Fibroblast of skin of left biceps (primary cell): Measurements from ENCODE around the gene CHD2.
"Not testable (repeated sequence)": the region's sequence is repeated elsewhere in the genome, so short reads cannot be mapped to it uniquely, and the experiment has no call there.

Source experiments
- DNase-seq, 2 experiments: peaks; one replicate each; pipeline ENCODE4 v3.0.0-alpha.2; 2013; ENCODE audit warnings: low read depth in 2 of 2

Gene CHD2

DNA sequence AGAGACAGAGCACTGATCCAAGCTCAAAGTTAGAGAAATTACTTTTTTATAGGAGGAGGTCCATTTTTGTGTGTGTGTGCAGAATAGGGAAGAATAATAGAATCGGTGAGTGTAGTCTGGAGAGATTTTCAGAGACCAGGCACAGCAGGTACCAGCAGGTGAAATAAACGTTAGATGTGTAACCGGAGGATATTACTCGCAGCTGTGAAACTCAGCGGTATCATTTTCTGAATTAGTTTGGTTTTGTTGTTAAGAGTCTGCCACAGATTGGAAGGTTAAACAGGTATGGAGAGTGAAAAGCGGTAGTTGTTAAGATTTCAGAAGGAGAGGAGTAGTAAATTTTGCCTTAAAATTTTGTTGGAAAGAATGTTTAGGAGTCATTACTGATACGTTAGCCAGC lies 119.0 kb downstream of the CHD2 start:
- no peak for DNase-seq

- no peak for DNase-seq
Observed at GRCh38 chr15:93019971-93020370, 119.8 kb downstream of the CHD2 start.

GRCh38 chr15:93020976-93021772 lies 121.0 kb downstream of the CHD2 start:
- no peak for DNase-seq

DNA sequence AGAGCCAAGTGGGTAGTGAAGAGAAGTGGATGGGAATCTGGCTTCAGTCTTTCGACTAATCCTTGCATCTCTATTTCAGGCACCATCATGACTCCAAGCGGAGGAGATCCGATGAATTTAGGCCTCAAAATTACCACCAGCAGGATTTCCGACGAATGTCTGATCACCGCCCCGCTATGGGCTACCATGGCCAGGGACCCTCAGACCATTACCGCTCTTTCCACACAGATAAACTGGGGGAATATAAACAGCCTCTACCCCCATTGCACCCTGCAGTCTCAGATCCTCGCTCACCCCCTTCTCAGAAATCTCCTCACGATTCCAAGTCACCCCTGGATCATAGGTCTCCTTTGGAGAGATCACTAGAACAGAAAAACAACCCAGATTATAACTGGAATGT lies 124.2 kb downstream of the CHD2 start:
- DNase-seq: no peak

GRCh38 chr15:93024716-93025624 lies 124.8 kb downstream of the CHD2 start:
- DNase-seq: no peak

GRCh38 chr15:93025625-93025982 lies 125.5 kb downstream of the CHD2 start:
- DNase-seq: no peak

DNA sequence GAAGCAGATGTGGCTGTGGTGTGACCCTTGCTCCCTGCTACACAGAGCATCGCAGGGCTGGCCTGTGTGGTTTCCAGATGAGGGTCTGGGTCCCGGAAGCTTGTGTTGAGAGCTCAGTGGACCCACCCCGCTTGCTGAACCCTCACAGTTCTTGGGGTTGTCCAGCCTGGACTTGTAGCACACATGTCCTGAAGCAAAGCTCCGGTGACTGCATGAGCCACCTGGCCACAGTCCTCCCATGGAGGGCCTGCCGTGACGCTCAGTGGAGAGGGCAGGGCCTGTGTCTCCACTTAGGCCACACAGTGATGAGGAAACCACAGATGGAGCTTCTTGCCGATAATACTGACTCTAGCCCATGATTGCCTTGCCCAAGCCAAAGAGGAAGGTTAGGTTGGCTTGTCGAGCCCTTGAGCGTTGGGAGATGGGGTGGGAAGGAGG lies 126.3 kb downstream of the CHD2 start:
- no peak for DNase-seq

DNA sequence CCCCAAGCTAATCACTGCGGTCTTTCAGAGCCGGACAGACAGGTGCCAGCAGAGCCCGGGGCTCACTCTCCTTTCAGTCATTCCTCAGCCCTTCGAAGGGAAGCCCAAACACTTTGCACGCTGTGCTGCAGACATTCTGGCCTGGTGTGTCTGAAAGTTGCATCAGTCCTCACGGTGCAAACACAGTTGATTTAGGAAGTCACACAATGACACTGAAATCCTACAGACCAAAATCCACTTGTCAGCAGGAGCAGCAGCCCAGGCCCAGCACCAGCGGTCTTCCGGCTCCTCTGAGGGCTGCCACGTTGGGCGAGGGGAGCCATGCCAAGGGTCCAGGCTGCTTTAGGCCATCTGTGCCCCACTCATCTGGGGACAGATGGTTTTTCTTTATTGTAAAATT lies 127.3 kb downstream of the CHD2 start:
- DNase-seq: no peak

DNA sequence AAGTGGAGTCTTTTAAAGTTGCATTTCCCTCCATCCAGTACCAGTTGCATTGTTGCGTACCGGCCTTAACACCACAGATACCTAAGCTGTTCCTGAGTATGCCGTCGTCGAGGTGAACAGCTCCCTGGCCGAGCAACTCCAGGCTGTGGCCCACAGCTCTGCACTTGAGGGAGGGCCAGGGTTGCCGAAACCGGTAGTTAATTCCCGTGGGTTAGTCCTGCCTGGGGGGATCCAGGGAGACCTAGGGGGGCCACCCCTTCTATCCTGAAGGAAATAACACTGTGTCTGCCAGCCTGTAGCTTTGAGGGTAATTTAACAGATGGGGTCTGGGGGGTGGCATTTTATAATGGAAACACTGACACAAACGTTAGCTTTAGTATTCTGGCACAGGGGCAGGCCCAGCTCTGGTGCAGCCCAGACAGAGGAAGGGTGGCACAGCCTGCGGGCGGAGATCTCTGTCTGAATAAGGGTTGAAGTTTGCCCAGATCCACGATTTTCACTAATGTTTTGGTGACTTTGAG lies 128.0 kb downstream of the CHD2 start:
- no peak for DNase-seq

DNA sequence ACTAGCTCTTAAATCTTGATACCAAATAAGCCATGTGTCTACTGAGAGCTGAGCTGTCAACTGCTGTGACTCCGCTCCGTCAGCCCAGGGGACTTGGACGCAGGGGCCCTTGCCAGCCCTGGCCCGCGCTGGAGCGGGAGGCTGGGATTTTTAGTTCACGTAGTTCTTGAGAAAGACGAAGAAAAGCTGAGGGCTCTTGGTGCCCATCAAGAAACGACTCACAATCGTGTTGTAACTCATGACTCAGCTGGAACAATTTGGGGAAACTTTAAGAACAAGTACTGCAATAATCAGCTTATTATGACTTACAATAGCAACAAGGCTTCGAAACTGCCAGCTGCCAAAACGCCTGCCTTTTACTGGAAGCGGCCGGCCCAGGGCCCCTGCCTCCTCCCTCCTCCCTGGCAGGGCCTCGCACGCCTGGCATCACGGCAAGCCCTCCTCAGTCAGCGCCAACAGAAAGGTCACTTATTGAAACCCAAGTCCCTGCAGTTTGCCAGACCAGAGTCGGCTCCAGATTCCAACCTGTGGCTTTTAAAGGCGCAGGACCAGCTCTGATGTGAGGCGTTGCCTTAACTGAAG lies 128.6 kb downstream of the CHD2 start:
- peak; percentile 36 to 43 for DNase-seq

- no peak for DNase-seq
Observed at GRCh38 chr15:93029214-93029835, 129.2 kb downstream of the CHD2 start.

- DNase-seq: no peak
Observed at GRCh38 chr15:93029836-93030429, 129.8 kb downstream of the CHD2 start.

DNA sequence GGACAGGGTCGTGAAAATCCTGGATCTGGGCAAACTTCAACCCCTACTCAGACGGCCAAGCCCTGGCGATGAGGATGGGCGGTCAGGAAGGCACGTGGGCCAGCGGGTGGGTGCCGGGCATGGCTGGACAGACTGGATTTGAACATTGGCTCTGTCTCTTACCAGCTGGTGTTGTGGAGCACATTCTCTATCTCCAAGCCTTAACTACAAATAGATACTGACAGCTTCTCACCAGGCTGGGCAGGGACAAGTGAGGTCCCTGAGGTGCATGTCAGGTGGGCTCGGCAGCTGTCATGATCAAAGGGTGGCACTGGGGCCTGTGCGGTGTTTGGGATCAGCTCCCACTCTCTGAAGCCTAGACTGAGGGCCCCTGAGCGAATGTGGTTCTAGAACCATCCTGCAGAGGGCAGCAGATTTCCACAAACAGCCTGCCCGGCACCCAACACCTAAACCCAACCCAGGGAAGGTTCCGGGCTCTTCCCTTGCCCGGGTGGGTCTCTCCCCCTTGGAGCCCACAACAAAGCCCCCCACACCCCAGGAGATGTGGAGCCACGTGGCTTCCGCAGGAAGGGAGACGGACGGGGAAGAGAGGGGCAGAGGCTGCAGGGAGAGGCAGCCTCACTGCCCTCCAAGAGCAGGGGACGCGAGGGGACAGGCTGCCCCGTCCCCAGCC lies 130.4 kb downstream of the CHD2 start:
- DNase-seq: peak in 1 of 2 experiments; percentile 14

DNA sequence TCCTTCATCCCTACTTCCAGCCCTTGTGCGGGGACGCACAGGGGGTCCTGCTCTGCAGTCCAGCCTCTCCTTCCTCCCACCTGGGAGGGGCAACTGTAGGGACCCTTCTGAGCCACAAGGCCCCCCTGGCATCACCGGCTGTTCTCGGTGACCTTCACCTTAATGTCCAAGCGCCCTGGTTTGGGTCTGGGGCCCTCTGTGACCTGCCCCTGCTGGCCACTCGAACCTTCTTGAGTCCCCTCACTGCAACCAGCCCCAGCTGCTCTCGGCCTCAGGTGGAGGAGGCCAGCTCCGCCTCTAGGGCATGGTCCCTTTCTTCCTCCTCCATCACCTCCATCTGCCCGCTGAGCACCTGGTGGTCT lies 131.0 kb downstream of the CHD2 start:
- no peak for DNase-seq

DNA sequence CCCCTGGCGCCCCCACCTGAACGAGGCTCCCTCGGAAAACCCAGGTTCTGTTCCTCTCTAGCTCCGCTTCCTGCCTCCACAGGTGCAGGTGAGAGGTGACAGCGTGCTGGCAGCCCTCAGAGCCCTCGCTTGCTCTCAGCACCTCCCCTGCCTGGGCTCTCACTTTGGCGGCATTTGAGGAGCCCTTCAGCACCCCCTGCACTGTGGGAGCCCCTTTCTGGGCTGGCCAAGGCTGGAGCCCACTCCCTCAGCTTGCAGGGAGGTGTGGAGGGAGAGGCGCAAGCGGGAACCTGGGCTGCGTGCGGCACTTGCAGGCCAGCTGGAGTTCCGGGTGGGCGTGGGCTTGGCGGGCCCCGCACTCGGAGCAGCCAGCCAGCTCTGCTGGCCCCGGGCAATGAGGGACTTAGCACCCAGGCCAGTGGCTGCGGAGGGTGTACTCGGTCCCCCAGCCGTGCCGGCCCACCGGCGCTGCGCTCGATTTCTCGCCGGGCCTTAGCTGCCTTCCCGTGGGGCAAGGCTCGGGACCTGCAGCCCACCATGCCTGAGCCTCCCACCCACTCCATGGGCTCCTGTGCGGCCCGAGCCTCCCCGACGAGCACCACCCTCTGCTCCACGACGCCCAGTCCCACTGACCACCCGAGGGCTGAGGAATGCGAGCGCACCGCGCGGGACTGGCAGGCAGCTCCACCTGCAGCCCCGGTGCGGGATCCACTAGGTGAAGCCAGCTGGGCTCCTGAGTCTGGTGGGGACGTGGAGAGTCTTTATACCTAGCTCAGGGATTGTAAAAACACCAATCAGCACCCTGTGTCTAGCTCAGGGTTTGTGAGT lies 131.6 kb downstream of the CHD2 start:
- not testable (repeated sequence) for DNase-seq

DNA sequence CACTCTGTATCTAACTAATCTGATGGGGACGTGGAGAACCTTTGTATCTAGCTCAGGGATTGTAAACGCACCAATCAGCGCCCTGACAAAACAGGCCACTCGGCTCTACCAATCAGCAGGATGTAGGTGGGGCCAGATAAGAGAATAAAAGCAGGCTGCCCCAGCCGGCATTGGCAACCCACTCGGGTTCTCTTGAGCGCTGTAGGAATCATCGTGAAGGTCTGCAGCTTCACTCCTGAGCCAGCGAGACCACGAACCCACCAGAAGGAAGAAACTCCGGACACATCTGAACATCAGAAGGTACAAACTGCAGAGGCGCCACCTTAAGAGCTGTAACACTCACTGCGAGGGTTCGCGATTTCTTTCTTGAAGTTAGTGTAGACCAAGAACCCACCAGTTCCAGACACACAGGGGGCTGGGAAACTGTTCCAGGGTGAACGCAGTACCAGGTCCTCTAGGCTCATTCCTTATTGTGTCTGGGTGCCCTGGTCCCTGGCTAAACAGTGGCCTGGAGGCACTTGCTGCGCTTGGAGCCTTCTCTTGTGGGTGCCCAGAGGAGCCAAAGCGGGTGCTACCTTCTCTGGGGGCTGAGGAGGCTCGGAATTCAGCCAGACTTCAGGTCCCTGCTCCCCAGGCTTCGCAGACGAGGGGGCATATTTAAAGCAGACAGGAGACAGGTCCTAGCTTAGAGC lies 132.5 kb downstream of the CHD2 start:
- DNase-seq: not testable (repeated sequence)

DNA sequence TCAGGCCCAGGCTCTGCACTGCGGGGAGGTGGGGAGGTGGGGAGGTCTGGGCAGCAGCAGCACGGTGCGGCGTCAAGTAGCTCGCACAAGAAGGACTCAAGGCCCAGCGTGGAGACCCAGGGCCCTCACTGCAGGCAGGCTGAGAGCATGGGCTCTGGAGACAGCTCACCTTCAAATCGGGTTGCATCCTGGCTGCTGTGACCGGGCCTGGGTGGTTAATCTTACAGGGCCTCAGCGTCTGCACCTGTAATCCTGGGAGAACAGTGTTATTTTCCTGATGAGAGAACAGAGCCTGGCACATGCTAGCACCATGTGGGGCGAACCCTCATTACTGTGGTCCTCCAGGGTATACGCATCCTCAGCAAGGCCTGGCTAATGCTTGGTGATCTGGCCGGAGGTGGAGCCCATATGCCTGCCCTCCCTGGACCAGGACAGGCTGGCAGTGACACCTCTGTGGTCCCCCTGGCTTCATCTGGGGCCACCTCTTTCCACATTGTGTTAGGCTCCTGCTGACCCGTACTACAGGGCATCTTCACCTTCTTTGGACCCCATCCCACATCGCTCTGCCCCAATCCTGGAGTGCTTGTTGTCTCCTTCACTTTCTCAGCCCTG lies 133.4 kb downstream of the CHD2 start:
- DNase-seq: no peak

GRCh38 chr15:93034512-93034911 lies 134.4 kb downstream of the CHD2 start:
- no peak for DNase-seq
